NT2/D1 (cell line): ENCODE measurements around the gene LTBP1.
"Not testable (repeated sequence)": the region's sequence is repeated elsewhere in the genome, so short reads cannot be mapped to it uniquely, and the experiment has no call there.

Experiments used
- DNase-seq: peaks from one replicate; pipeline ENCODE4 v3.0.0-alpha.2; 2011; ENCODE audit warnings: low read depth, low spot score
- H3K27me3 ChIP-seq: 2 replicates; pipeline ENCODE4 v1.6.0; 2011; ENCODE audit warnings: mild to moderate bottlenecking; ENCODE audit not compliant: insufficient read length, insufficient read depth
- H3K36me3 ChIP-seq: 2 replicates; pipeline ENCODE4 v1.6.1; 2011; ENCODE audit warnings: mild to moderate bottlenecking, low read length, mixed read lengths; ENCODE audit not compliant: insufficient read depth, insufficient read length
- H3K4me1 ChIP-seq: 2 replicates; pipeline ENCODE4 v1.5.1; 2011; ENCODE audit not compliant: insufficient read depth, insufficient read length
- H3K4me3 ChIP-seq: 2 replicates; pipeline ENCODE4 v1.5.1; 2011; ENCODE audit warnings: low read depth; ENCODE audit not compliant: insufficient read length
- H3K9ac ChIP-seq: 2 replicates; pipeline ENCODE4 v1.6.0; 2011; ENCODE audit warnings: low read depth; ENCODE audit not compliant: insufficient read length
- H3K9me3 ChIP-seq: 2 replicates; pipeline ENCODE4 v1.5.1; 2011; ENCODE audit warnings: mild to moderate bottlenecking, low read length; ENCODE audit not compliant: insufficient read depth
- SUZ12 ChIP-seq: IDR thresholded peaks from 2 replicates; pipeline ENCODE4 v1.6.1; 2011; ENCODE audit not compliant: insufficient read length, insufficient read depth; ENCODE audit errors: extremely low read depth
- YY1 ChIP-seq: IDR thresholded peaks from 2 replicates; pipeline ENCODE4 v1.6.1; 2011; ENCODE audit not compliant: insufficient read length, insufficient read depth
- ZNF274 ChIP-seq: IDR thresholded peaks from 2 replicates; pipeline ENCODE4 v1.6.1; 2011; ENCODE audit warnings: mild to moderate bottlenecking, low read depth, low read length

The LTBP1 gene

GRCh38 chr2:33383855-33384598 is 437.3 kb downstream of the LTBP1 start:
- Histone ChIP-seq H3K4me3 (no peak overlapping the region), H3K27me3 (no peaks in the 10 kb centered on the region), H3K9ac (no peak overlapping the region), H3K9me3 (no peaks in the 10 kb centered on the region), H3K4me1 (no peaks in the 10 kb centered on the region), H3K36me3 (no peaks in the 10 kb centered on the region)
- DNase-seq = no peak
- TF ChIP-seq YY1 (no peak), ZNF274 (no peak), SUZ12 (no peak)

DNA sequence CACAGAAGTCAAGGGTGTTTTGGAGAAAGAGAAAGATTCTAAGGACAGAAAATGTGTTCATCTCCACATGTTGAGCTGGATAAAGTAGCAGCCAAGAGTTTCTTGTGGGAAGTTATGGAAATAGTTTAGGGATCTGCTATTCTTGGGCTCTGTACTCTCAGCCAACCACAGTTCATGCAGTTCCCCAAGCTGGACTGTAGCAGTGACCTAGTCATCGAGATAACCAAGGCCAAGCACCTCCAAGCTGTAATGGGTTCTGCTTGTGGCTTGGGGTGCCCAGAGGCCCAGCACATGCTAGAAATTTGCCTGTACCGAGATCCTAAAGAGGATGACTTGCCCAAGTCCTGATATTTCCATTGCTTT is 437.8 kb downstream of the LTBP1 start:
- Histone ChIP-seq H3K9ac (no peak overlapping the region), H3K4me1 (no peaks in the 10 kb centered on the region), H3K4me3 (no peak overlapping the region), H3K27me3 (no peaks in the 10 kb centered on the region), H3K36me3 (no peaks in the 10 kb centered on the region), H3K9me3 (no peaks in the 10 kb centered on the region)
- DNase-seq = no peak
- TF ChIP-seq ZNF274 (no peak), YY1 (no peak), SUZ12 (no peak)

- Histone ChIP-seq H3K27me3 (no peaks in the 10 kb centered on the region), H3K4me3 (no peak overlapping the region), H3K9me3 (no peaks in the 10 kb centered on the region), H3K4me1 (no peaks in the 10 kb centered on the region), H3K36me3 (no peaks in the 10 kb centered on the region), H3K9ac (no peak overlapping the region)
- DNase-seq = no peak
- TF ChIP-seq SUZ12 = no peak
- TF ChIP-seq YY1 = no peak
- TF ChIP-seq ZNF274 = no peak
Observed at GRCh38 chr2:33388996-33389395, 442.2 kb downstream of the LTBP1 start.

DNA sequence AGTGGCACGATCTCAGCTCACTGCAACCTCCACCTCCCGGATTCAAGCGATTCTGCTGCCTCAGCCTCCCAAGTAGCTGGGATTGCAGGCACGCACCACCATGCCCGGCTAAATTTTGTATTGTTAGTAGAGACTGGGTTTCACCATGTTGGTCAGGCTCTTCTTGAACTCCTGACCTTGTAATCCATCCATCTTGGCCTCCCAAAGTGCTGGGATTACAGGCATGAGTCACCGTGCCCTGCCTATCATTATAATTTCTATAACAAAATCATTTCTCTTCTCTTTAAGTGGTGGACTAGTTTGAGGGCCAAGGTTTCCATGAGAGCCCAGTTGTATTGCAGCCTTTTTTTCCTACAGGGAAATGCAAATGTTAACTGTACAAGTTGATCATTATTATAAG is 442.9 kb downstream of the LTBP1 start:
- H3K4me3 ChIP-seq, DNase-seq, H3K4me1 ChIP-seq, H3K9me3 ChIP-seq, H3K36me3 ChIP-seq, H3K27me3 ChIP-seq, H3K9ac ChIP-seq: not testable (repeated sequence)

- Histone ChIP-seq H3K27me3 (no peaks in the 10 kb centered on the region), H3K36me3 (no peaks in the 10 kb centered on the region), H3K9ac (no peak overlapping the region), H3K4me3 (no peak overlapping the region), H3K9me3 (no peaks in the 10 kb centered on the region), H3K4me1 (no peaks in the 10 kb centered on the region)
- DNase-seq = no peak
- TF ChIP-seq YY1 (no peak), ZNF274 (no peak), SUZ12 (no peak)
Observed at GRCh38 chr2:33391529-33392255, 444.9 kb downstream of the LTBP1 start.

- no peak overlapping the region for H3K4me3 ChIP-seq
- no peak for DNase-seq
- no peaks in the 10 kb centered on the region for H3K9me3 ChIP-seq
- H3K27me3 ChIP-seq = no peaks in the 10 kb centered on the region
- H3K9ac ChIP-seq = no peak overlapping the region
- no peak for TF ChIP-seq SUZ12
- no peak for TF ChIP-seq ZNF274
- no peak for TF ChIP-seq YY1
- H3K36me3 ChIP-seq = no peaks in the 10 kb centered on the region
- H3K4me1 ChIP-seq = no peaks in the 10 kb centered on the region
Observed at GRCh38 chr2:33392366-33392765, 445.6 kb downstream of the LTBP1 start.

GRCh38 chr2:33395034-33395433 is 448.3 kb downstream of the LTBP1 start:
- Histone ChIP-seq H3K27me3 (no peaks in the 10 kb centered on the region), H3K4me1 (no peaks in the 10 kb centered on the region), H3K4me3 (no peak overlapping the region), H3K9ac (no peak overlapping the region), H3K9me3 (no peaks in the 10 kb centered on the region), H3K36me3 (no peaks in the 10 kb centered on the region)
- no peak for TF ChIP-seq YY1
- no peak for TF ChIP-seq SUZ12
- TF ChIP-seq ZNF274 = no peak
- DNase-seq = no peak
